Dedifferentiated amniotic fluid mesenchymal stem cell (primary cell): Measurements from ENCODE around the gene PCDHB9.
"Not testable (repeated sequence)": the region's sequence is repeated elsewhere in the genome, so short reads cannot be mapped to it uniquely, and the experiment has no call there.

Experiments
- DNase-seq: peaks from one replicate; pipeline ENCODE4 v3.0.0-alpha.2; 2016; ENCODE audit errors: extremely low spot score

PCDHB9 gene

DNA sequence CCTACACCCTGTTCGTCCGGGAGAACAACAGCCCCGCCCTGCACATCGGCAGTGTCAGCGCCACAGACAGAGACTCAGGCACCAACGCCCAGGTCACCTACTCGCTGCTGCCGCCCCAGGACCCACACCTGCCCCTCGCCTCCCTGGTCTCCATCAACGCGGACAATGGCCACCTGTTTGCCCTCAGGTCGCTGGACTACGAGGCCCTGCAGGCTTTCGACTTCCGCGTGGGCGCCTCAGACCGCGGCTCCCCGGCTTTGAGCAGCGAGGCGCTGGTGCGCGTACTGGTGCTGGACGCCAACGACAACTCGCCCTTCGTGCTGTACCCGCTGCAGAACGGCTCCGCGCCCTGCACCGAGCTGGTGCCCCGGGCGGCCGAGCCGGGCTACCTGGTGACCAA, 1.7 kb downstream of the PCDHB9 start:
- not testable (repeated sequence) for DNase-seq

DNA sequence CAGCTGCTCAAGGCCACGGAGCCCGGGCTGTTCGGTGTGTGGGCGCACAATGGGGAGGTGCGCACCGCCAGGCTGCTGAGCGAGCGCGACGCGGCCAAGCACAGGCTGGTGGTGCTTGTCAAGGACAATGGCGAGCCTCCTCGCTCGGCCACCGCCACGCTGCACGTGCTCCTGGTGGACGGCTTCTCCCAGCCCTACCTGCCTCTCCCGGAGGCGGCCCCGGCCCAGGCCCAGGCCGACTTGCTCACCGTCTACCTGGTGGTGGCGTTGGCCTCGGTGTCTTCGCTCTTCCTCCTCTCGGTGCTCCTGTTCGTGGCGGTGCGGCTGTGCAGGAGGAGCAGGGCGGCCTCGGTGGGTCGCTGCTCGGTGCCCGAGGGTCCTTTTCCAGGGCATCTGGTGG, 2.2 kb downstream of the PCDHB9 start:
- DNase-seq: not testable (repeated sequence)

DNA sequence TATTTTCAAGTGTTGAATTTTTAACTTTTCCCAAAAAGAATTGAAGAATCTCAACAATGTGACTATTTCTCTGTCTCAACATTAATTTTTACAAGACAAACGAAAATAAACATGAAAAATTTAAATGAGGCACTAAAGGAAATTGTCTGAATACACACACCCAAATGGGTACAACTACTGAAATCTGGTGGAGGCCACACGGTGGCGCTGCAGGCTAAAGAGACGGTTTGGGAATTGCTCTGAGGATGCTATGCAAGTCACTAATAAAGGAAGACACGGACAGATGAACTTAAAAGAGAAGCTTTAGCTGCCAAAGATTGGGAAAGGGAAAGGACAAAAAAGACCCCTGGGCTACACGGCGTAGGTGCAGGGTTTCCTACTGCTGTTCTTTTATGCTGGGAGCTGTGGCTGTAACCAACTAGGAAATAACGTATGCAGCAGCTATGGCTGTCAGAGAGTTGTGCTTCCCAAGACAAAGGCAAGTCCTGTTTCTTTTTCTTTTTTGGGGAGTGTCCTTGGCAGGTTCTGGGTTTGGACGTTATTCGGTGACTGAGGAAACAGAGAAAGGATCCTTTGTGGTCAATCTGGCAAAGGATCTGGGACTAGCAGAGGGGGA, 5.3 kb downstream of the PCDHB9 start, which contains the start of gene PCDHB10:
Gene PCDHB10 (plus strand): TSS at position 244 of the 616 bp plus-strand sequence. CDS start 200 bp downstream, at position 444.
- no peak for DNase-seq

DNA sequence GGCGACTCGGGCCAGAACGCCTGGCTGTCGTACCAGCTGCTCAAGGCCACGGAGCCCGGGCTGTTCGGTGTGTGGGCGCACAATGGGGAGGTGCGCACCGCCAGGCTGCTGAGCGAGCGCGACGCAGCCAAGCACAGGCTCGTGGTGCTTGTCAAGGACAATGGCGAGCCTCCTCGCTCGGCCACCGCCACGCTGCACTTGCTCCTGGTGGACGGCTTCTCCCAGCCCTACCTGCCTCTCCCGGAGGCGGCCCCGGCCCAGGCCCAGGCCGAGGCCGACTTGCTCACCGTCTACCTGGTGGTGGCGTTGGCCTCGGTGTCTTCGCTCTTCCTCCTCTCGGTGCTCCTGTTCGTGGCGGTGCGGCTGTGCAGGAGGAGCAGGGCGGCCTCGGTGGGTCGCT, 7.4 kb downstream of the PCDHB9 start:
- DNase-seq: not testable (repeated sequence)

DNA sequence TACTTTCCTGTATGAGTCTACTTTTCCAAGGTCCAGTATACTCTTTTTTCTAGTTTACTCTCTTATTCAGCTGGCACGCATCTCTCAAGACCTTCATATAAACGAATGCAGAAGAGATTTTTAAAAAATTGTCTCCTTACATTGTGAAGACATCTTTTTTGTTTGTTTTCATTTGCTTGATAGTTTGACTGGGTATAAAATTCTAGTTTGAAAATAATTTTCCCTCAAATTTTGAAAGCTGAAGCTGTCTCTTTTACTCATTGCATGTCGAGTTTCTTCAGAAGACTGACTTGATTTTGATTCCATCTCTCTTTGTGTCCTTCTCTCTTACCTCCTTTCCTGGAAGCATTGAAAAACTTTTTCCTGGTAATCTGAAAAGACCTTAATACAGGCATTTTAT, 9.4 kb downstream of the PCDHB9 start:
- DNase-seq: no peak

DNA sequence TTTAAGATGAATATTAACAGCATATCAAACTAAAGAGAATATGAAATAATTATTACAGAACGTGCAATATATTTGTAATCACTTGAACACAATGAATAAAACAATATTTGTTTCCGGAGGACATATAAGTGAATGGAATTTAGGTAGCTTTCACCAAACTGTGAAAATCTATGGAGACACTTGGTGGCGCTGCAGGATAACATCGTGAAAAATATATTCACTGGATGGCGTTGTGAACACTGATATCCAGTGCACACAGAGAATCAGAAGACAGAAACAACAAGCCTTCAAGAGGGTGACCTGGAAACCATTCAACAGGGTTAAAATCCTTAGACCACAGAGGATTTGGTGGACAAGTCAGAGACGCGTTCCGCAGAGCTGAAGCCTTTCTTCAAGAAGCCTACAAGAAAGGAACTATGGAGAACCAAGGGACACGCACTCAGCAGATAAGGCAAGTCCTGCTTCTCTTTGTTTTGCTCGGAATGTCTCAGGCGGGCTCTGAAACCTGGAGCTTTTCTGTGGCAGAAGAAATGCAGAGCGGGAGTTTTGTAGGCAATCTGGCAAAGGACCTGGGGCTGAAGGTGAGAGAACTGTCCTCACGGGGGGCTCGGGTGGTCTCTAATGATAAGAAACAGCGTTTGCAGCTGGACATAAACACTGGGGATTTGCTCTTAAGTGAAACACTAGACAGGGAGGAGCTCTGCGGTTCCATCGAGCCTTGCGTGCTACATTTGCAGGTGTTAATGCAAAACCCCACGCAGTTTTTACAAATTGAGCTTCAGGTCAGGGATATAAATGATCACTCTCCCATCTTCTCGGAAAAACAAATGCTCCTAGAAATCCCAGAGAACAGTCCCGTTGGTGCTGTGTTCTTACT, 12.6 kb downstream of the PCDHB9 start, which contains the start of gene PCDHB11:
Gene PCDHB11 (plus strand): TSS at position 269 of the 877 bp plus-strand sequence. CDS start 148 bp downstream, at position 417.
- no peak for DNase-seq

DNA sequence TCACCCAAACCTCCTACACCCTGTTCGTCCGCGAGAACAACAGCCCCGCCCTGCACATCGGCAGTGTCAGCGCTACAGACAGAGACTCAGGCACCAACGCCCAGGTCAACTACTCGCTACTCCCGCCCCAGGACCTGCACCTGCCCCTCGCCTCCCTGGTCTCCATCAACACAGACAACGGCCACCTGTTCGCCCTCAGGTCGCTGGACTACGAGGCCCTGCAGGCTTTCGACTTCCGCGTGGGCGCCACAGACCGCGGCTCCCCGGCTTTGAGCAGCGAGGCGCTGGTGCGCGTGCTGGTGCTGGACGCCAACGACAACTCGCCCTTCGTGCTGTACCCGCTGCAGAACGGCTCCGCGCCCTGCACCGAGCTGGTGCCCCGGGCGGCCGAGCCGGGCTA, 14.2 kb downstream of the PCDHB9 start:
- DNase-seq: not testable (repeated sequence)

DNA sequence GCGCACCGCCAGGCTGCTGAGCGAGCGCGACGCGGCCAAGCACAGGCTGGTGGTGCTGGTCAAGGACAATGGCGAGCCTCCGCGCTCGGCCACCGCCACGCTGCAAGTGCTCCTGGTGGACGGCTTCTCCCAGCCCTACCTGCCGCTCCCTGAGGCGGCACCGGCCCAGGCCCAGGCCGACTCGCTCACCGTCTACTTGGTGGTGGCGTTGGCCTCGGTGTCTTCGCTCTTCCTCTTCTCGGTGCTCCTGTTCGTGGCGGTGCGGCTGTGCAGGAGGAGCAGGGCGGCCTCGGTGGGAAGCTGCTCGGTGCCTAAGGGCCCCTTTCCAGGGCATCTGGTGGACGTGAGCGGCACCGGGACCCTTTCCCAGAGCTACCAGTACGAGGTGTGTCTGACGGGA, 14.7 kb downstream of the PCDHB9 start:
- not testable (repeated sequence) for DNase-seq

DNA sequence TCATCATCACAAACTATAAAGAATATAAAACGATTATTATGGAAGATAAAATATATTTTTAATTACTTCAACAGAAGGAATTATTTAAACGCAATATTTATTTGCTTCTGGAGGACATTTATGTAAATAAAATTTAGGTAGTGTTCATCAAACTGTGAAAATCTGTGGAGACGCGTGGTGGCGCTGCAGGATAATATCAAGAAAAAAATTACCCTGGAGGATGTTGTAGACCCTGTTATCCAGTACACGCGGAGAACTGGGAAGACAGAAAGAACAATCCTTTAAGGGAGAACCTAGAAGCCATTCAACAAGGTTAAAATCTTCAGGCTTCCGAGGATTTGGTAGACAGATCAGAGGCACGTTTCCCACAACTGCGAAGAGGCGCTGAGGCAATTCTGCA, 21.5 kb downstream of the PCDHB9 start, which contains the start of gene PCDHB12:
Gene PCDHB12 (plus strand): TSS at position 242 of the 400 bp plus-strand sequence. CDS start 189 bp downstream, outside the sequence.
- DNase-seq: no peak

DNA sequence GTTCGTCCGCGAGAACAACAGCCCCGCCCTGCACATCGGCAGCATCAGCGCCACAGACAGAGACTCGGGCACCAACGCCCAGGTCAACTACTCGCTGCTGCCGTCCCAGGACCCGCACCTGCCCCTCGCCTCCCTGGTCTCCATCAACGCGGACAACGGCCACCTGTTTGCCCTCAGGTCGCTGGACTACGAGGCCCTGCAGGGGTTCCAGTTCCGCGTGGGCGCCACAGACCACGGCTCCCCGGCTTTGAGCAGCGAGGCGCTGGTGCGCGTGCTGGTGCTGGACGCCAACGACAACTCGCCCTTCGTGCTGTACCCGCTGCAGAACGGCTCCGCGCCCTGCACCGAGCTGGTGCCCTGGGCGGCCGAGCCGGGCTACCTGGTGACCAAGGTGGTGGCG, 23.3 kb downstream of the PCDHB9 start:
- not testable (repeated sequence) for DNase-seq

DNA sequence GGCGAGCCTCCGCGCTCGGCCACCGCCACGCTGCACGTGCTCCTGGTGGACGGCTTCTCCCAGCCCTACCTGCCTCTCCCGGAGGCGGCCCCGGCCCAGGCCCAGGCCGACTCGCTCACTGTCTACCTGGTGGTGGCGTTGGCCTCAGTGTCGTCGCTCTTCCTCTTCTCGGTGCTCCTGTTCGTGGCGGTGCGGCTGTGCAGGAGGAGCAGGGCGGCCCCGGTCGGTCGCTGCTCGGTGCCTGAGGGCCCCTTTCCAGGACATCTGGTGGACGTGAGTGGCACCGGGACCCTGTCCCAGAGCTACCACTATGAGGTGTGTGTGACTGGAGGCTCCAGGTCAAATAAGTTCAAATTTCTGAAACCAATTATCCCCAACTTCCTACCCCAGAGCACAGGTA, 23.9 kb downstream of the PCDHB9 start:
- DNase-seq: not testable (repeated sequence)

DNA sequence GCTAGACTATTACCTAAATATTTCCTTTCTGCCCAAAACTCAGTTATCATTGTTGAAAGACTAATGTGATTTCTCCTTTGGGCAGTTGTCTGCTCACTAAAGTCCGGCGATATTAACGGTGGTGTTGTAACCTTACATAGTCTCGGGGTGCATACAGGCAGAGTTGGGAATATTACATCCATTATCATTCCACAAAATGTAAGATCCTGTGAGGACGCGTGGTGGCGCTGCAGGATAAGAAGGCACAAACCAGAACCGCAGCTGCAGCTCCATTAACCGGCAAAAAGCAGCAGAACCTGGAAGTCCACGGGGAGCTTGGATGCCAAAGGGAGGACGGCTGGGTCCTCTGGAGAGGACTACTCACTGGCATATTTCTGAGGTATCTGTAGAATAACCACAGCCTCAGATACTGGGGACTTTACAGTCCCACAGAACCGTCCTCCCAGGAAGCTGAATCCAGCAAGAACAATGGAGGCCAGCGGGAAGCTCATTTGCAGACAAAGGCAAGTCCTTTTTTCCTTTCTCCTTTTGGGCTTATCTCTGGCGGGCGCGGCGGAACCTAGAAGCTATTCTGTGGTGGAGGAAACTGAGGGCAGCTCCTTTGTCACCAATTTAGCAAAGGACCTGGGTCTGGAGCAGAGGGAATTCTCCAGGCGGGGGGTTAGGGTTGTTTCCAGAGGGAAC, 26.8 kb downstream of the PCDHB9 start, which contains the start of gene PCDHB13:
Gene PCDHB13 (plus strand): TSS at position 264 of the 684 bp plus-strand sequence. CDS start 205 bp downstream, at position 469.
- DNase-seq: not testable (repeated sequence)

DNA sequence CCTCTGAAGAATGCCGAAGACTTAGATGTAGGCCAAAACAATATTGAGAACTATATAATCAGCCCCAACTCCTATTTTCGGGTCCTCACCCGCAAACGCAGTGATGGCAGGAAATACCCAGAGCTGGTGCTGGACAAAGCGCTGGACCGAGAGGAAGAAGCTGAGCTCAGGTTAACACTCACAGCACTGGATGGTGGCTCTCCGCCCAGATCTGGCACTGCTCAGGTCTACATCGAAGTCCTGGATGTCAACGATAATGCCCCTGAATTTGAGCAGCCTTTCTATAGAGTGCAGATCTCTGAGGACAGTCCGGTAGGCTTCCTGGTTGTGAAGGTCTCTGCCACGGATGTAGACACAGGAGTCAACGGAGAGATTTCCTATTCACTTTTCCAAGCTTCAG, 27.6 kb downstream of the PCDHB9 start:
- DNase-seq: not testable (repeated sequence)

DNA sequence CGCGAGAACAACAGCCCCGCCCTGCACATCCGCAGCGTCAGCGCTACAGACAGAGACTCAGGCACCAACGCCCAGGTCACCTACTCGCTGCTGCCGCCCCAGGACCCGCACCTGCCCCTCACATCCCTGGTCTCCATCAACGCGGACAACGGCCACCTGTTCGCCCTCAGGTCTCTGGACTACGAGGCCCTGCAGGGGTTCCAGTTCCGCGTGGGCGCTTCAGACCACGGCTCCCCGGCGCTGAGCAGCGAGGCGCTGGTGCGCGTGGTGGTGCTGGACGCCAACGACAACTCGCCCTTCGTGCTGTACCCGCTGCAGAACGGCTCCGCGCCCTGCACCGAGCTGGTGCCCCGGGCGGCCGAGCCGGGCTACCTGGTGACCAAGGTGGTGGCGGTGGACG, 28.5 kb downstream of the PCDHB9 start:
- DNase-seq: not testable (repeated sequence)

DNA sequence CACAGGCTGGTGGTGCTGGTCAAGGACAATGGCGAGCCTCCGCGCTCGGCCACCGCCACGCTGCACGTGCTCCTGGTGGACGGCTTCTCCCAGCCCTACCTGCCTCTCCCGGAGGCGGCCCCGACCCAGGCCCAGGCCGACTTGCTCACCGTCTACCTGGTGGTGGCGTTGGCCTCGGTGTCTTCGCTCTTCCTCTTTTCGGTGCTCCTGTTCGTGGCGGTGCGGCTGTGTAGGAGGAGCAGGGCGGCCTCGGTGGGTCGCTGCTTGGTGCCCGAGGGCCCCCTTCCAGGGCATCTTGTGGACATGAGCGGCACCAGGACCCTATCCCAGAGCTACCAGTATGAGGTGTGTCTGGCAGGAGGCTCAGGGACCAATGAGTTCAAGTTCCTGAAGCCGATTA, 29.1 kb downstream of the PCDHB9 start:
- DNase-seq: not testable (repeated sequence)

DNA sequence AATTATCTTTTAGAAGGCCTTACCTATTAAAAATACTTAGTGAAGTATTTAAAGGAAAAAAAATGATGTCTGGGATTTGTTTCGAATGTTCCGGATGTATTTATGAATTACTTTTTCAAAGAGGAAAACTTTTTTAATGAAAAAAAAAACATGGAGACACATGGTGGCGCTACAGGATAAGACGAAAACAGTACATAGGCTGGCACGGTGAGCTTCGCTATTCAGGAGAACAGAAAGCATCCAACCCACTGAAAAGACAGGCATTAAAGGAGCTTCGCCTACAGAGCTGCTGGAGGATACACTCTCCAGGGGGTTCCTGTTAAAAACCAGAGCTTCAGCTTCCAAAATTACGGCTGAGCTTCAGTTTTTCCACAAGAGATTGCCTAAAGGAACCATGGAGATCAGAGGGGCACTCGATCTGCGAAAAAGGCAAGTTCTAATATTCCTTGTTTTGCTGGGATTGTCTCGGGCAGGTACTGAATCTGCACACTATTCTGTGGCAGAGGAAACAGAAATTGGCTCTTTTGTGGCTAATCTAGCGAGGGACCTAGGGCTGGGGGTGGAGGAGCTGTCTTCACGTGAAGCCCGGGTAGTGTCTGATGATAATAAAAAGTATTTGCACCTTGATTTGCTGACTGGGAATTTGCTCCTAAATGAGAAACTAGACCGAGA, 36.3 kb downstream of the PCDHB9 start, which contains the start of gene PCDHB14:
Gene PCDHB14 (plus strand): TSS at position 232 of the 672 bp plus-strand sequence. CDS start 163 bp downstream, at position 395.
- DNase-seq: peak; percentile 54

DNA sequence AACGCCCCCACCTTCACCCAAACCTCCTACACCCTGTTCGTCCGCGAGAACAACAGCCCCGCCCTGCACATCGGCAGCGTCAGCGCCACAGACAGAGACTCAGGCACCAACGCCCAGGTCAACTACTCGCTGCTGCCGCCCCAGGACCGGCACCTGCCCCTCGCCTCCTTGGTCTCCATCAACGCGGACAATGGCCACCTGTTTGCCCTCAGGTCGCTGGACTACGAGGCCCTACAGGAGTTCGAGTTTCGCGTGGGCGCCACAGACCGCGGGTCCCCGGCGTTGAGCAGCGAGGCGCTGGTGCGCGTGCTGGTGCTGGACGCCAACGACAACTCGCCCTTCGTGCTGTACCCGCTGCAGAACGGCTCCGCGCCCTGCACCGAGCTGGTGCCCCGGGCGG, 37.9 kb downstream of the PCDHB9 start:
- not testable (repeated sequence) for DNase-seq

DNA sequence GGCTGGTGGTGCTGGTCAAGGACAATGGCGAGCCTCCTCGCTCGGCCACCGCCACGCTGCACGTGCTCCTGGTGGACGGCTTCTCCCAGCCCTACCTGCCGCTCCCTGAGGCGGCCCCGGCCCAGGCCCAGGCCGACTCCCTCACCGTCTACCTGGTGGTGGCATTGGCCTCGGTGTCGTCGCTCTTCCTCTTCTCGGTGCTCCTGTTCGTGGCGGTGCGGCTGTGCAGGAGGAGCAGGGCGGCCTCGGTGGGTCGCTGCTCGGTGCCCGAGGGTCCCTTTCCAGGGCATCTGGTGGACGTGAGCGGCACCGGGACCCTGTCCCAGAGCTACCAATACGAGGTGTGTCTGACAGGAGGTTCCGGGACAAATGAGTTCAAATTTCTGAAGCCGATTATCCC, 38.5 kb downstream of the PCDHB9 start:
- DNase-seq: not testable (repeated sequence)

DNA sequence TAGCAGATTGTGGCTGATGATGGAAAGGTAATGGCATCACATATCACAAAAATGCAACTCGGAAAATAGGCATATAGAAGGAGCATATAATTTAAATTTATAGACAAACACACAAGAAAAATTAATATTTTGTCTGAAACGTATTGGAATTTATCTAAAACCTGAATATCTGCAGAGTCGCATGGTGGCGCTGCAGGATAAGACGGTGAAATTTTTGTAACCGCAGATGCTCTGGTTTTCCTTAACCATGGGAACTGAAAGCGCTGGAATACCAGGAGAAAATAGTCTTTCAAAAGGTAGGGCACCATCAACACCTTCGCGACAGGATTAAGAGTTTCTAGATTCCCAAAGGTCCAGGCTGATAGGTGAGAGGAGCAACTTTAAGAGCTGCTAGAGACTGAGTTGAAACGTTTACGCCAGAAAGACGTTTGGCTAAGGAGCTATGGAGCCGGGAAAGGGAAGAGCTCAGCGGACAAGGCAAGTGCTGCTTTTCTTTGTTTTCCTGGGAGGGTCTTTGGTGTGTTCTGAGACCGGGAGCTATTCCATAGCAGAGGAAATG, 47.2 kb downstream of the PCDHB9 start:
- DNase-seq: no peak

DNA sequence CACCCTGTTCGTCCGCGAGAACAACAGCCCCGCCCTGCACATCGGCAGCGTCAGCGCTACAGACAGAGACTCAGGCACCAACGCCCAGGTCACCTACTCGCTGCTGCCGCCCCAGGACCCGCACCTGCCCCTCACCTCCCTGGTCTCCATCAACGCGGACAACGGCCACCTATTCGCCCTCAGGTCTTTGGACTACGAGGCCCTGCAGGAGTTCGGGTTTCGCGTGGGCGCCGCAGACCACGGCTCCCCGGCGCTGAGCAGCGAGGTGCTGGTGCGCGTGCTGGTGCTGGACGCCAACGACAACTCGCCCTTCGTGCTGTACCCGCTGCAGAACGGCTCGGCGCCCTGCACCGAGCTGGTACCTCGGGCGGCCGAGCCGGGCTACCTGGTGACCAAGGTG, 49.0 kb downstream of the PCDHB9 start:
- not testable (repeated sequence) for DNase-seq
